ENCODE measurements around the gene DSCAM.
A peak's percentile ranks its signal among the peaks of the same experiment; 100 is the strongest.

DSCAM gene

GRCh38 chr21:40689840-40690360, 157.1 kb downstream of the DSCAM start:
- DNase-seq = no peak

GRCh38 chr21:40689217-40689616, 157.7 kb downstream of the DSCAM start:
- DNase-seq = no peak

GRCh38 chr21:40688106-40688864, 158.7 kb downstream of the DSCAM start:
- no peak for DNase-seq

GRCh38 chr21:40687625-40688024, 159.3 kb downstream of the DSCAM start:
- no peak for DNase-seq

- no peak for DNase-seq
Measured at GRCh38 chr21:40686526-40686925, 160.4 kb downstream of the DSCAM start.

- no peak for DNase-seq
Measured at GRCh38 chr21:40685141-40685540, 161.8 kb downstream of the DSCAM start.

- DNase-seq = no peak
Measured at GRCh38 chr21:40684726-40685125, 162.2 kb downstream of the DSCAM start.

- DNase-seq = no peak
Measured at GRCh38 chr21:40683349-40683748, 163.6 kb downstream of the DSCAM start.

- no peak for DNase-seq
Measured at GRCh38 chr21:40681164-40681859, 165.6 kb downstream of the DSCAM start.

- peak; percentile 34 for DNase-seq
Measured at GRCh38 chr21:40680311-40680710, 166.6 kb downstream of the DSCAM start.

GRCh38 chr21:40678681-40679284, 168.2 kb downstream of the DSCAM start:
- peak; percentile 38 for DNase-seq

- no peak for DNase-seq
Measured at GRCh38 chr21:40675017-40675416, 171.9 kb downstream of the DSCAM start.

- no peak for DNase-seq
Measured at GRCh38 chr21:40672602-40673001, 174.4 kb downstream of the DSCAM start.

- no peak for DNase-seq
Measured at GRCh38 chr21:40671716-40672115, 175.2 kb downstream of the DSCAM start.

GRCh38 chr21:40668555-40669275, 178.2 kb downstream of the DSCAM start:
- no peak for DNase-seq

GRCh38 chr21:40667967-40668366, 179.0 kb downstream of the DSCAM start:
- no peak for DNase-seq

GRCh38 chr21:40662889-40663288, 184.1 kb downstream of the DSCAM start:
- DNase-seq = no peak

- no peak for DNase-seq
Measured at GRCh38 chr21:40660461-40660860, 186.5 kb downstream of the DSCAM start.

GRCh38 chr21:40658311-40658710, 188.6 kb downstream of the DSCAM start:
- peak; percentile 41 for DNase-seq

GRCh38 chr21:40652436-40652835, 194.5 kb downstream of the DSCAM start:
- DNase-seq = no peak

- DNase-seq = no peak
Measured at GRCh38 chr21:40647706-40648105, 199.3 kb downstream of the DSCAM start.

- DNase-seq = no peak
Measured at GRCh38 chr21:40646651-40647050, 200.3 kb downstream of the DSCAM start.

GRCh38 chr21:40641042-40641441, 205.9 kb downstream of the DSCAM start:
- no peak for DNase-seq

Data from DMS153 (cell line).